ENCODE data around the gene MAP2K5.

The MAP2K5 gene

GRCh38 chr15:67544475-67544874 lies 2.0 kb downstream of the MAP2K5 start:
- ChIA-PET CTCF (no interaction called here), POLR2A (no interaction called here)
- DNase-seq (ENCODE audit: low read depth, low spot score): no peak
- TF ChIP-seq CTCF (IDR thresholded peaks at IDR 0.05; ENCODE audit: insufficient read depth, low read length, missing control alignments): no peak
- no peak overlapping the region for H3K4me3 ChIP-seq (ENCODE audit: low read depth, low read length)

GRCh38 chr15:67545864-67546263 lies 3.4 kb downstream of the MAP2K5 start:
- no peak for DNase-seq (ENCODE audit: low read depth, low spot score)
- no peak overlapping the region for H3K4me3 ChIP-seq (ENCODE audit: low read depth, low read length)
- TF ChIP-seq CTCF (IDR thresholded peaks at IDR 0.05; ENCODE audit: insufficient read depth, low read length, missing control alignments): no peak
- CTCF ChIA-PET: no interaction called here
- POLR2A ChIA-PET: no interaction called here

GRCh38 chr15:67547064-67547463 lies 4.6 kb downstream of the MAP2K5 start:
- H3K4me3 ChIP-seq (ENCODE audit: low read depth, low read length): no peak overlapping the region
- ChIA-PET CTCF (no interaction called here), POLR2A (no interaction called here)
- no peak for TF ChIP-seq CTCF (IDR thresholded peaks at IDR 0.05; ENCODE audit: insufficient read depth, low read length, missing control alignments)
- no peak for DNase-seq (ENCODE audit: low read depth, low spot score)

GRCh38 chr15:67547836-67548235 lies 5.3 kb downstream of the MAP2K5 start:
- no peak overlapping the region for H3K4me3 ChIP-seq (ENCODE audit: low read depth, low read length)
- ChIA-PET POLR2A (no interaction called here), CTCF (no interaction called here)
- TF ChIP-seq CTCF (IDR thresholded peaks at IDR 0.05; ENCODE audit: insufficient read depth, low read length, missing control alignments): no peak
- DNase-seq (ENCODE audit: low read depth, low spot score): no peak

GRCh38 chr15:67548236-67548852 lies 5.8 kb downstream of the MAP2K5 start:
- CTCF ChIA-PET: no interaction called here
- no peak overlapping the region for H3K4me3 ChIP-seq (ENCODE audit: low read depth, low read length)
- no peak for DNase-seq (ENCODE audit: low read depth, low spot score)
- POLR2A ChIA-PET: no interaction called here
- no peak for TF ChIP-seq CTCF (IDR thresholded peaks at IDR 0.05; ENCODE audit: insufficient read depth, low read length, missing control alignments)

- ChIA-PET POLR2A (no interaction called here), CTCF (no interaction called here)
- no peak for DNase-seq (ENCODE audit: low read depth, low spot score)
- no peak overlapping the region for H3K4me3 ChIP-seq (ENCODE audit: low read depth, low read length)
- no peak for TF ChIP-seq CTCF (IDR thresholded peaks at IDR 0.05; ENCODE audit: insufficient read depth, low read length, missing control alignments)
Measured at GRCh38 chr15:67548862-67549651, 6.6 kb downstream of the MAP2K5 start.

Measured in AG04449 (cell line).